ENCODE results near the gene SGSH. TPM values are rescaled to one million over a fixed set of nuclear protein-coding genes. Genes with fewer than 3 reads are reported as not detected.

The SGSH gene
- total and polyA plus RNA-seq, 5 donors: 13.0 to 23.4 (median 19.3) TPM

- 33% methylated on average over 29 of the region's 29 CpGs for WGBS
- DNase-seq (peak in 2 of 3 donors; percentile 67 to 73), ATAC-seq (peak; percentile 34 to 67)
- Histone ChIP-seq H3K9me3 (ENCODE audit: control insufficient read depth, low read length) (no peaks in the 10 kb centered on the region), H3K4me1 (ENCODE audit: control insufficient read depth, insufficient read depth, low read length) (no peaks in the 10 kb centered on the region), H3K4me3 (ENCODE audit: low read length) (no peak overlapping the region), H3K27ac (ENCODE audit: low read length) (no peak overlapping the region), H3K27me3 (ENCODE audit: control insufficient read depth, insufficient read depth) (no peaks in the 10 kb centered on the region)
- intact Hi-C loops (cut with DNase I): no loop called here
These were observed 28.1 kb downstream of the SGSH start for GRCh38 chr17:80191865-80192661.

DNA sequence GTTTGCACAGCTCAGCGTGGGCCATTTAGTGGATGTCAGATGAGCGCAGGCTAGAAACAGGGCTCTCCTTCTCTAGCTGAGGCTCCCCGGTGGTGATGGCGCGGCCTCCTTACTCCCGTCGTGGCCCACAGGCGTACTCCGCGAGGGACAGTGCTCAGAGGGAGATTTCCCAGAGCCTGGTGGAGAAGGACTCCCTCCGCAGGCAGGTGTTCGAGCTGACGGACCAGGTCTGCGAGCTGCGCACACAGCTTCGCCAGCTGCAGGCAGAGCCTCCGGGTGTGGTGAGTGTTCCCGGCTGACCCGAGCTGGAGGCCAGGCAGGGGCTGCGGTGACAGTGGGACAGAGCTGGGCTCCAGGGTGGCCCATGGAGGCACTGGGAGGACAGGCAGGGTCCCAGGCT is 28.9 kb downstream of the SGSH start:
- no peaks in the 10 kb centered on the region for H3K9me3 ChIP-seq (ENCODE audit: control insufficient read depth, low read length)
- peak in 1 of 3 donors; percentile 28 for DNase-seq
- H3K27ac ChIP-seq (ENCODE audit: low read length): no peak overlapping the region
- no peaks in the 10 kb centered on the region for H3K4me1 ChIP-seq (ENCODE audit: control insufficient read depth, insufficient read depth, low read length)
- no peaks in the 10 kb centered on the region for H3K27me3 ChIP-seq (ENCODE audit: control insufficient read depth, insufficient read depth)
- intact Hi-C loops (cut with DNase I): no loop called here
- WGBS: 79% methylated on average over 20 of the region's 20 CpGs
- no peak for ATAC-seq
- no peak overlapping the region for H3K4me3 ChIP-seq (ENCODE audit: low read length)

DNA sequence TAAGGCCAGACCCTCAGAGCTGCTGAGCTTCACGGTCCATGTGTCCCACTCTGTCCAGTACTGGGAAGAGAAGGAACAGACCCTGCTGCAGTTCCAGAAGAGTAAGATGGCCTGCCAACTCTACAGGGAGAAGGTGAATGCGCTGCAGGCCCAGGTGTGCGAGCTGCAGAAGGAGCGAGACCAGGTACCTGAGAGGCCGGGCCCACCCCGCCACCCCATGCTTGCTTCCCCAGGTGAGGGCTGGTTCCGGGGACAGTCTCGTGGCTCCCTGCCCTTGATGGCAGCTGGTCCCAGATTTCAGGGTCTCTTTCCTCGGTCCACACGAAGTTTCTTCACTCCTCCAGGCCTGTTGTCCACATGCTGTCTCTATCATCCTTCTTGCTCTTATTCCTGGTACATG is 29.4 kb downstream of the SGSH start:
- no peaks in the 10 kb centered on the region for H3K27me3 ChIP-seq (ENCODE audit: control insufficient read depth, insufficient read depth)
- H3K9me3 ChIP-seq (ENCODE audit: control insufficient read depth, low read length): no peaks in the 10 kb centered on the region
- WGBS: 95% methylated on average over 10 of the region's 10 CpGs
- no peak overlapping the region for H3K4me3 ChIP-seq (ENCODE audit: low read length)
- DNase-seq (peak in 2 of 3 donors; percentile 32 to 38), ATAC-seq (no peak)
- no peak overlapping the region for H3K27ac ChIP-seq (ENCODE audit: low read length)
- H3K4me1 ChIP-seq (ENCODE audit: control insufficient read depth, insufficient read depth, low read length): no peaks in the 10 kb centered on the region
- intact Hi-C loops (cut with DNase I): no loop called here

DNA sequence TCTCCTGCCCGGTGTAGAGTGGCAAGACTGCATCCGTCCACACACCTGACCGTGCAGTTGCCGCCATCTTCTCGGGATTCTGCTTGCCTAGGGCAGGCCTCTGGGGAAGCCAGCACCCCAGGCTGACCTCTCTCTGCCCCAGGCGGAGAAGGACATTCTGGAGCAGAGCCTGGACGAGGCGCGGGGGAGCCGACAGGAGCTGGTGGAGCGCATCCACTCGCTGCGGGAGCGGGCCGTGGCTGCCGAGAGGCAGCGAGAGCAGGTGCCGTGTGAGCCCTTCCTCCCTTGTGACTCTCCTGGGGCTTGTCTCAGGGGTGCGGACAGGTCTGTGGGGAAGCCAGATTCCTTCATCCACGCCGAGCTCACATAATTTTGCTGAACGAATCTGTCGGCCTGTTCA is 30.5 kb downstream of the SGSH start:
- DNase-seq (no peak), ATAC-seq (no peak)
- Histone ChIP-seq H3K9me3 (ENCODE audit: control insufficient read depth, low read length) (no peaks in the 10 kb centered on the region), H3K4me3 (ENCODE audit: low read length) (no peak overlapping the region), H3K27ac (ENCODE audit: low read length) (no peak overlapping the region), H3K4me1 (ENCODE audit: control insufficient read depth, insufficient read depth, low read length) (no peaks in the 10 kb centered on the region), H3K27me3 (ENCODE audit: control insufficient read depth, insufficient read depth) (no peaks in the 10 kb centered on the region)
- 85% methylated on average over 23 of the region's 23 CpGs for WGBS
- intact Hi-C loops (cut with DNase I): no loop called here

GRCh38 chr17:80187515-80187941 is 32.6 kb downstream of the SGSH start:
- H3K4me3 ChIP-seq (ENCODE audit: low read length): no peak overlapping the region
- H3K4me1 ChIP-seq (ENCODE audit: control insufficient read depth, insufficient read depth, low read length): no peaks in the 10 kb centered on the region
- DNase-seq (peak; percentile 81 to 88 (median 87)), ATAC-seq (peak; percentile 82 to 91)
- H3K27ac ChIP-seq (ENCODE audit: low read length): no peak overlapping the region
- H3K9me3 ChIP-seq (ENCODE audit: control insufficient read depth, low read length): no peaks in the 10 kb centered on the region
- intact Hi-C loops (cut with DNase I): no loop called here
- H3K27me3 ChIP-seq (ENCODE audit: control insufficient read depth, insufficient read depth): no peaks in the 10 kb centered on the region
- WGBS: 36% methylated on average over 18 of the region's 18 CpGs

GRCh38 chr17:80187090-80187489 is 33.0 kb downstream of the SGSH start:
- no peaks in the 10 kb centered on the region for H3K4me1 ChIP-seq (ENCODE audit: control insufficient read depth, insufficient read depth, low read length)
- WGBS: 76% methylated on average over 16 of the region's 16 CpGs
- intact Hi-C loops (cut with DNase I): no loop called here
- ATAC-seq (peak in 1 of 2 donors; percentile 17), DNase-seq (no peak)
- no peak overlapping the region for H3K4me3 ChIP-seq (ENCODE audit: low read length)
- H3K9me3 ChIP-seq (ENCODE audit: control insufficient read depth, low read length): no peaks in the 10 kb centered on the region
- H3K27ac ChIP-seq (ENCODE audit: low read length): no peak overlapping the region
- no peaks in the 10 kb centered on the region for H3K27me3 ChIP-seq (ENCODE audit: control insufficient read depth, insufficient read depth)

DNA sequence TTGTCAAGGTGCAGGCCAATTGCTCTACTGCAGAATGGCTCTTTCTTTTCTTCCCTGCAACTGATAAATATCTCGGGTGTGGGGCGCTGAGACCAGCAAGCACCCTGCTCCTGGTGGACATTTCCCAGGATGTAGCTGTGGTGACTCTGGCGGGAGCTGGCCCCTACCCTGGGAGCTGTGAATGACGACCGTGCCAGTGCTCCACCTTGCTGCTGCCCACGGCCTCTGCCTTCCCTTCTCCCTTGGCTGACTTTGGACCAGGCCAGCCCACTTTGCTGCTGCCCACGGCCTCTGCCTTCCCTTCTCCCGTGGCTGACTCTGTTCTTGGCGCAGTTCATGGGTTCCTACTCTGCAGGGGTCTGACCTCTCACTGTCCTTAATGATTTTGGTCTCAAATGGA is 34.2 kb downstream of the SGSH start:
- H3K27me3 ChIP-seq (ENCODE audit: control insufficient read depth, insufficient read depth): no peaks in the 10 kb centered on the region
- intact Hi-C loops (cut with DNase I): no loop called here
- DNase-seq (peak in 1 of 3 donors; percentile 21), ATAC-seq (no peak)
- no peak overlapping the region for H3K4me3 ChIP-seq (ENCODE audit: low read length)
- H3K4me1 ChIP-seq (ENCODE audit: control insufficient read depth, insufficient read depth, low read length): no peaks in the 10 kb centered on the region
- no peak overlapping the region for H3K27ac ChIP-seq (ENCODE audit: low read length)
- 76% methylated on average over 9 of the region's 9 CpGs for WGBS
- no peaks in the 10 kb centered on the region for H3K9me3 ChIP-seq (ENCODE audit: control insufficient read depth, low read length)

DNA sequence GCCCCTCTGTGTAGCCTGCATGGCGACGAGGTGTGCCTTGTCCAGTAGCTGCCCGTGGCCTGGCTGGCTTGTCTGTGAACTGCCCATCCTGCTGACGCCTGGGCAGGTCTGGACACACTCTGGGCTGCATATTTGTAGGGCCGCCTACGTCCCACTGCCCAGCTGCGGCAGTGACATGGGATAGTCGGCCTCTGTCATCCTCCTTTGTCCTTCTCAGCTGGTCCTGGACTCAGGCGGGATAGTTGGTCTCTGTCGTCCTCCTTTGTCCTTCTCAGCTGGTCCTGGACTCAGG is 35.8 kb downstream of the SGSH start:
- no peak for DNase-seq
- Histone ChIP-seq H3K9me3 (ENCODE audit: control insufficient read depth, low read length) (no peaks in the 10 kb centered on the region), H3K27me3 (ENCODE audit: control insufficient read depth, insufficient read depth) (no peaks in the 10 kb centered on the region), H3K4me3 (ENCODE audit: low read length) (no peak overlapping the region), H3K4me1 (ENCODE audit: control insufficient read depth, insufficient read depth, low read length) (no peaks in the 10 kb centered on the region), H3K27ac (ENCODE audit: low read length) (no peak overlapping the region)
- intact Hi-C loops (cut with DNase I): no loop called here
- 76% methylated on average over 10 of the region's 10 CpGs for WGBS
- no peak for ATAC-seq

DNA sequence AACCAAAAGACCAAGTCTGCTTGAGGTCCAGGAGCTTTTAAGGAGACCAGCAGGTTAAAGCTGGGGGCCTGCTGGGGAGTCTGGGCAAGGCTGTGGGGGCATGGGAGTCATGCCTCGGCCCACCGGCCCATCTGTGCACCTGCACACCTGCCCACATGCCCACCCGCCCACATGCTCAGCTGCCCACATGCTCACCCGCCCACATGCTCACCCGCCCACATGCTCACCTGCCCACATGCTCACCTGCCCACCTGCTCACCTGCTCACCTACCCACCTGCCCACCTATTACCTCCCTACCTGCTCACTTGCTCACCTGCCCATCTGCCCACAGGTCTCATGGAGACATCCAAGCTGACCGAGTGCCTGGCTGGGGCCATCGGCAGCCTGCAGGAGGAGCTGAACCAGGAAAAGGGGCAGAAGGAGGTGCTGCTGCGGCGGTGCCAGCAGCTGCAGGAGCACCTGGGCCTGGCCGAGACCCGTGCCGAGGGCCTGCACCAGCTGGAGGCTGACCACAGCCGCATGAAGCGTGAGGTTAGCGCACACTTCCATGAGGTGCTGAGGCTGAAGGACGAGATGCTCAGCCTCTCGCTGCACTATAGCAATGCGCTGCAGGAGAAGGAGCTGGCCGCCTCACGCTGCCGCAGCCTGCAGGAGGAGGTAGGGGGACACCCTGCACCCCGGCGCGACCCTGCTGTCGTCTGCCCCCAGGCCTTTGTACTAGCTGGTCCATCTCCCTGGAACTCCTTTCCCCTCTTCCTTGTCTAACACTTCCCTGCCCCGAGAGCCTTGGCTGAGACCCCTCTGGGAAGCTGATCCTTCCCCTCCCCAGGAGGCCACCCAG is 36.3 kb downstream of the SGSH start:
- ATAC-seq (no peak), DNase-seq (no peak)
- intact Hi-C loops (cut with DNase I): no loop called here
- Histone ChIP-seq H3K4me3 (ENCODE audit: low read length) (no peak overlapping the region), H3K4me1 (ENCODE audit: control insufficient read depth, insufficient read depth, low read length) (no peaks in the 10 kb centered on the region), H3K27ac (ENCODE audit: low read length) (no peak overlapping the region), H3K9me3 (ENCODE audit: control insufficient read depth, low read length) (no peaks in the 10 kb centered on the region), H3K27me3 (ENCODE audit: control insufficient read depth, insufficient read depth) (no peaks in the 10 kb centered on the region)
- WGBS: 80% methylated on average over 26 of the region's 26 CpGs

GRCh38 chr17:80182845-80183223 is 37.3 kb downstream of the SGSH start:
- no peak for ATAC-seq
- intact Hi-C loops (cut with DNase I): no loop called here
- 91% methylated on average over 12 of the region's 12 CpGs for WGBS

DNA sequence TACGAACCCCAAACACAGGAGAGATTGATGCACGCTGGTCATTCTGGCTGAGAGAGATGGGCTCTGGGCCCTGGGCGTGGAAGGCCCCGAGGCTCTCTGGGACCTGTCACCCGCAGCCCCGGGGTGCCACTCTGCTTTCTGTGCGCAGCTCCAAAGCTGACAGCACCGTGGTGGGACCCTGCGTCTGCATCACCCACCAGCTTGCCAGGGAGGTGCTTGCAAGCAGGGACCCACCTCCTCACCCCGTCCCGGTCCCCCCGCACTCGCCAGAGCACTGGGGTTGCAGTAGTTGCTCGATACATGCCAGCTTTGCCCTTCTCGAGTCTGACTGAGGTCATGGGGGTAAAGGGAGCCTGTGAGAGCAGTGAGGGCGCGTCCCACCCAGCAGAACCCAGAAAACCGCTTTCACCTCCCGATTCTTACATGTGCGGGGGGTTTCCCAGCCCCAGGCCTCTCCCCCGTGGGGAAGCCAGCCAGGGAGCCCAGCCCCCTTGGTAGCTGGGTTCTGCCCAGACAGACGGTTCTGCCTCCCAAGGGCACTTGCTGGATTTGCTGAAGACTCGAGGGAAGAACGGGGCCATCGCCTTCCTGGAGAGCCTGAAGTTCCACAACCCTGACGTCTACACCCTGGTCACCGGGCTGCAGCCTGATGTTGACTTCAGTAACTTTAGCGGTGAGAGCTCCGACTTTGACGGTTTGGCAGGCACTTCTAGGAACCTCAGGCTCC is 37.9 kb downstream of the SGSH start:
- Histone ChIP-seq H3K4me1 (ENCODE audit: control insufficient read depth, insufficient read depth, low read length) (no peaks in the 10 kb centered on the region), H3K9me3 (ENCODE audit: control insufficient read depth, low read length) (no peaks in the 10 kb centered on the region), H3K27ac (ENCODE audit: low read length) (no peak overlapping the region), H3K4me3 (ENCODE audit: low read length) (no peak overlapping the region), H3K27me3 (ENCODE audit: control insufficient read depth, insufficient read depth) (no peaks in the 10 kb centered on the region)
- DNase-seq: no peak
- ATAC-seq: no peak
- WGBS: 86% methylated on average over 30 of the region's 30 CpGs
- intact Hi-C loops (cut with DNase I): no loop called here

More at GRCh38 chr17:80182845-80183223, 37.3 kb downstream of the SGSH start:
- DNase-seq: no peak
- Histone ChIP-seq H3K27me3 (ENCODE audit: control insufficient read depth, insufficient read depth) (no peaks in the 10 kb centered on the region), H3K9me3 (ENCODE audit: control insufficient read depth, low read length) (no peaks in the 10 kb centered on the region), H3K4me1 (ENCODE audit: control insufficient read depth, insufficient read depth, low read length) (no peaks in the 10 kb centered on the region), H3K4me3 (ENCODE audit: low read length) (no peak overlapping the region), H3K27ac (ENCODE audit: low read length) (no peak overlapping the region)
